GM19468 (cell line): Measurements from ENCODE around the gene ASIC2.

ENCODE experiments used
- ATAC-seq: cut with Tn5 transposase; IDR thresholded peaks from one replicate; pipeline ENCODE4 v1.9.1; 2021; ENCODE audit warnings: mild to moderate bottlenecking, moderate library complexity, moderate number of reproducible peaks; ENCODE audit not compliant: unreplicated experiment; ENCODE audit errors: extremely low read depth

ASIC2 gene

DNA sequence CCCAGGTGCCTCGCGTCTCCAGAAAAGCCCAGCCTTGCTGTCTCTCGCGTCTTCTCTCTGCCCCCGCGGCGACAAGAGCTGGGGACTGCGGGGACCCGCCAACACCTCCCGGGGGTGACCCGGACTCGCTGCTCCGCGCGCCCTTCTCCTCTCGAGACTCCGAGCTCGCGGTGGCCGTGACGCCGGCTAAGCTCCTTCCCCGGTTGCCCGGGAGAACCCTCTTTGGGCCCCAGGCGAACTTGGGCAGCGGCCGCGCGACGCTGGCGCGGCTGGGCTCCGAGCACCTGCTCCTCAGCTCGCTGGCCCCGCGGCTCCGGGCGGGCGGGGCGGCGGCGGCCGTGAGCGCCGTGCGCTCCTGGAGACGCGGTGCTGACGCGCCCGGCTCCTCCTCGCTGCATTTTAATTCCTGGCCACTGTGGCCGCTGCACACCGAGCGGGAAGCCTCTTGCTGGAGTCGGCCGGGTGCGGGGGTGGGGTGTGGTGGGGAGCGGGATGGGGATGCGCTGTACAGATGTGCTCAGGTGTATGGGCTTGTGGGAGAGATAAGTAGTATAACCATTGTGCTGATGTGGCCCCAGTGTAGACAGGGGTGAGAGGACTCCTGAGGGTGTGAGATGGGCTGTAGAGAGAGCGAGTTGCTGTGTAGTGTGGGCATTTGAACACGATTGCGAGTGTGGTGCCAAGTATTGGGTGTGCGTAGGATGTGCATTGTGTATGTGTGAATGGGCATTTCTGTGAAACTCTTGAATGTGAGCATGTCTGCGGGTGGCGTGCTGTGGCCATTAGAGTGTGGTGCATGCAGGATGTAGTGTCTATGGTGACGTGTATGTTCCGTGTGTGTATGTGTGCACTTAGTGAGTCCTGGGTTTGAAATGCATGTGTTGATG, at the start of gene ASIC2:
TSS of gene ASIC2 (minus strand) at position 315 of the 887 bp plus-strand sequence.
- no peak for ATAC-seq

DNA sequence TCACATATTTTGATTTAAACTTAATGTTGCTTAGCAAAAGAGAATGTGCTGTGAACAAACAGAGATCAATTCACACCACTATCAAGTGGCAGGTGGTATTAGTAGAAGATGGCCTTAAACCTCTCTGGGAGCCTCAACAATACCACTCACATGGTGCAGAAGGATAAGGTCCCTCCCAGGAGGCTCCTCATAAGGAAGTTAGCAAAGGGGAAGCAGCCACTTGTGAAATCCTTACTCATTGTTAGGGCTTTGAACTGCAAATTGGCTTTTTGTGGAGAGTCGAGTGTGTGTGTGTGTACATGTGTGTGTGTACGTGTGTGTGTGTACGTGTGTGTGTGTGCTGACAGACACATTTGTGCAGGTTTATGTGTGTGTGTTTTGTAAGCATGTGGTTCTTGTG, 48.9 kb upstream of the ASIC2 start:
- ATAC-seq, result no peak

DNA sequence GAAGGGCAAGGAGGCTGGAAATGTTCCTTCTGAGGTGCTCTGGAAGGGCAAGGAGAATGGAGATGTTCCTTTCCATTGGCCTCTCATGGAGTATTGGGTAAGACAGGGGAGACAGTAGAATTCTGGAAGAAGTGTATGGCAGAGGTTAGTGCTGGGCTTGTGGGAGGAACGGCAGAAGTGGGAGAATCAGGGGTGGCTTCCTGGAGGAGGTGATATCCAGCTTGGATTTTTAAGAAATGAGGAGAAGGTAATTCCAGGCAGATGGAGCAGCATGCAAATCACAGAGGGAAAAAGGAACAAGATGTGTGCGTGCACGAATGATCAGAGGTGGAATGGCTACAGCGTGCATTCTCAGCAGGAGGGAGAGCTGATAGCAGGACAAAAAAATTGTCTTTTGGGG, 45.1 kb upstream of the ASIC2 start:
- no peak for ATAC-seq

DNA sequence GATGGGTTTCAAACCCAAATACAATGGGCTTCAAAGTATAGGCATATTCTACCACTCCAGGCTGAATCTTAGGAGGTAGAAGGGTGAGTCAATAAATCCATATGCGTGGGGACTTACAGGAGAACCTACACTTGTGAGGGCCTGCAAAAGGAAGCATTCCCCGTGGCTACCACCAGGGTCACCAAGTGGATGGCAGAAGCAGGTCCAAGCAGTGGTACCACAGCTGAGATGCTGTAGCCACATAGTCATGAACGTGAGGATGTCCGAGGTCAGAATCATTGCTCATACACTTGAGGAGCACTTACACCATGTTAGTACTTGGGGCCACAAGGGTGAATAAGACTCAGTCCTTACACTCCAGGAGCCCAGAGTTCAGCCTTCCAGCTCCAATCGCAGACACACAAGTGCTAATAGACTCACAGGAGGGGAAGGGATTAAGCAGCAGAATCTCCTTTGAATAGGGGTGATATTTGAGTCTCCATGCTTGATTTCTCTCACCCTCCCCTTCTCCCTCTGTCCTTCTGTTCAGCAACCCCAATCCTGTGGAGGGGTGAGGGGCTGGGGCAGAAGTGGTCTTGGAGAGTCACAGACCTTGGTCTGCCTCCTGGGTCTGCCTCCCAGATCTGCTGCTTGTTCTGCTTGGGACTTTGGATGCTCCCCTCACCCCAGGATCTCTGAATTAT, 42.5 kb upstream of the ASIC2 start:
- ATAC-seq, result no peak

DNA sequence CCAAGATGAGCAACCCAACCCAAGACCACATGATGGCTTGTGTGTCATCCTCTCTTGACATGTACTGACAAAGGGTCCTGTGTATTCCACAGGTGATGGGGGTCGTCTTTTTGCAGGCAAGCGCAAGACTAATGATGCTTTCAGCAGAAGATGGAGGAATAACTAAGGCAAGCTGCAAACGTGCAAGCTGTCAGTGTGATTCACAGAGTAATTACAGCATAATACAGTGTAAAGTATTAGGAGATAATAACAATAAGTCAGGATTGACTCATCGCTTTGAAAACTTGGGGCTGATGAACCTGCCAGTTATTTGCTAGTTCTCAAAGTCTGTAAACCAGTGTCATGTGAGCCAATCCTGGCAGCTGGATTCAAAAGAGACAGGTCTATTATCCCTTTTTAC, 41.6 kb upstream of the ASIC2 start:
- ATAC-seq, result no peak

DNA sequence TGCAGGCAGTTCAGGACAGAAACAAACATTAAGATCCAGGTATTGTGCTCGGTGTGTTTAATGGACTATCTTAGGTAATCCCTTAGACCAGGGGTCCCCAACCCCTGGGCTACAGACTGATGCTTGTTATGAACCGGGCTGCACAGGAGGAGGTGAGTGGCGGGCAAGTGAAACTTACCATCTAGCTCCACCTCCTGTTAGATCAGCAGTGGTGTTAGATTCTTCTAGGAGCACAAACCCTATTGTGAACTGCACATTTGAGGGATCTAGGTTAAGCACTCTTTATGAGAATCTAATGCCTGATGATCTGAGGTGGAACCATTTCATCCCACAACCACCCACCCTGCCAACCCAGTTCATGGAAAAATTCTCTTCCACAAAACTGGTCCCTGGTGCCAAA, 37.8 kb upstream of the ASIC2 start:
- ATAC-seq, result no peak

DNA sequence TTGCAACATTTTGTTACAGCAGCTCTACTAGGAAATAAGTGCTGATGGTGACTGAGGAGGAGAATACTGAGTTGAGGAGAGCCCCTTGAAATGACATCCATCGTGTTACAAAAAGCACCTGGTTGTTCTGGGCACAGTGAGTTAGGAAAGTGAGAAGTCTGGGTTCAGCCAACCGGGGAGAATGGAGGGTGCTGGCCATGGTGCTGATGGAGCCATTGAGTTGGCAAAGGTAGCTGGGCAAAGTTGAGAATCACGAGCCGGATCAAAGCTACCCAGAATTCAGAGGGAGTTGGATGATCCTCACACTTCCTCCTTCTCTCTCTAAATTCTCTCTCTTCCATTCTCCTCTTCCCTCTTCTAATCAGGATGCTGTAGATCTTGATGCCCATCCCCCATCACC, 35.0 kb upstream of the ASIC2 start:
- no peak for ATAC-seq

DNA sequence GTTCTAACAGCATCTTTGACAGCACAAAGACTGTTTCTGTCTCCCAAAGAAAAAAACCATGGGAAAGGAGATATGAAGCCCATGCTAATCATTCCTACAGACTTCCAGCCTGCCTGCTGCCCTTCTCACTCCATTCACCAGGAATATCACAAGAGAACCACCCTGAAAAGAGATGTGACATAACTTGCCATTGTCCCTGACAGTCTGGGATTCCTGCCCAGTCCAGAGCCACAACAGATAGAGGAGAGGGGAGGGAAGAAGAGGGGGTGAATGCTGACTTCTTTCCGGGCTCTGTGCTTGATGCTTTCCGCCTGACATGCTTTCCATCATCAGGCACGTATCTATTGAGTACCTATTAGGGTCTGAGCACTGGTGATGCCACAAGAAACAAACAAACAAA, 31.6 kb upstream of the ASIC2 start:
- ATAC-seq, result no peak

DNA sequence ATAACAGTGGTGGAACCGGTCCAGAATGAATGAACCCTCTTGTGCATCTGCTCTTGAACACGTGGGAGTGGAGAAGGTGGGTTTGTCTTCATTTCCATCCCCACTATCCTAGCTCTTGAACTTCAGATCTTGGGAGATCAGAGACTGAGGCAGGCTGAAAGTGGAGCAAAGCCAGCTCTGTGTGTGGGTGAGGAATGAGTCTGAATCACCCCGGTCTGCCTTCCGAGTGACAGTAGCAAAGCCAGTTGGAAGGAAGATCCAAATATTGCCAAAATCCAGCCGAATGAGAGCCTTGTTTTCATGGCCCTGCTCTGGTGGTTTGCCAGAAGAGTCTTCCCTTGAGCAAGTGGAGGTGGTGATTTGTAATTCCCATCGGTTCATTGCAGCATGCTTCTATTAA, 29.0 kb upstream of the ASIC2 start:
- no peak for ATAC-seq

DNA sequence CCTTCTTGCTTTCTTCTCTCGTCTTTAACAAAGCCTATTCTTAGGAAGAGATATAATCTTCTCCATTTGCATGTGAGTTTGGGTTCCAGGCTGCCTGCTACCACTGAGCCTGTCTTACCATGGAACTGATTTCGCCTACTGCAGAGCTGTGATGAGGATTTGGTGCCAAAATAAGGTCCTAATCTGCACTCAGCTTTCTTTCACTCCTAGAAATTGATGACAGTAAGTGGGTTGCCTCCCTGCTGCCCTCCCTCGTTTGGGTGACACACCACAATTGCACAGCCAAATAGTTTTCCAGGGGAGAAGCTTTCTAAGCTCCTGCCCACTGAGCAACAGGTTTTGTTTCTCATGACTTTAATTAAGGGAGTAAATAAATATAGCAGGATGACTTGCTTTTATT, 25.1 kb upstream of the ASIC2 start:
- ATAC-seq, result no peak

DNA sequence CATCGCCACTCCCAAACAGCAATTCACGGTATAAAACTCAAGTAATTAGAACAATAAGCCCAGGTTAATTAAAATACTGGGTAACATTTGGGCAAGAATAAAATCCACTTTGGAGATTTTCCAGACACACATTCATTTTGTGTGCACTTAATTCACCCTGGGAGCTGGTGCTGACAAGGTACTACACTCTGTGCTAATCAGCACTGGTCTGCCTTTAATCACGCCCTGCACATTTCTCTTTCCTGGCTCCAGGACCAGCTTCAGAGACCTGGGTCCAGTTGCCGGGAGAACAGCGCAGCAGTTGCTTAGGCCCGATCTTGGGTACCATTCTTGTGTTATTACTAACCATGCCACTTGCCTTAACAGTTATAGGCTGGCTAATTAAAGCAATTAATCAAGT, 23.7 kb upstream of the ASIC2 start:
- no peak for ATAC-seq

DNA sequence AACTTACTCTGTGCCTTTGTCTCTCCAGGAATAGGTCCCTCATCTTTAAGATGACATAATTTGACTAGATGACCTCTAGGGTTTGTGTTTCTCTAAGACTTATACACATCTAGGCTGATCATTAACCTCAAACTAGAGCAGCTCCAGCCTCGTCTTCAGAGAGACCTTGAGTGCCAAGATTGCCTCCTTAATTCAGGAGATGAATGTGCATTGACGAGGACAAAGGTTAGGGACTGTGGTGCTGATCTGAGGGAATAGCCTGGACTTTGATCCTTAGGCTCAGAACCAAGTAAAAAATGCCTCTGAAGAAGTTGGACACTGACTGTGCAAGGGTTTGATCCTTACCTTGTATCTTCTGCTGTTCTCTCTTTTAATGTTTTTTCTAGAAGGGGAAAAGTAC, 17.2 kb upstream of the ASIC2 start:
- ATAC-seq, result no peak

DNA sequence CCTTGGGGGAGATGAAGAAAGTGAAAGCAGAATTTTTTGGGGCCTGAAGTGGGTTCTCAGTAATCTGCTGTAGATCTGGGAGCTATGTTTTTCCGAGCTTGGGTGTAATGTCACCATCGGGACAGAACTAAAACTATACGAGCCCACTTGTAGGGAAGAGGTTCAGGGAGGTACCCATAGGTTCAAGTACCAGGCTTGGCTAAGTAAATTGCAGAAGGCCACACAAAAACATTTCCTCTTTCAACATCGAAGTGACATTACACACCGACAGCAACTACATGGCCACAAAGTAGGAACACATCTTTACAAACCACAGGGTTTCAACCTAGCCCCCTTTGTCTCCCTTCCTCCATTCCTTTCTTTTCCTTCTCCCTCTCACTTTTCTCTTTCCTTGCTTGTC, 10.2 kb upstream of the ASIC2 start:
- no peak for ATAC-seq

DNA sequence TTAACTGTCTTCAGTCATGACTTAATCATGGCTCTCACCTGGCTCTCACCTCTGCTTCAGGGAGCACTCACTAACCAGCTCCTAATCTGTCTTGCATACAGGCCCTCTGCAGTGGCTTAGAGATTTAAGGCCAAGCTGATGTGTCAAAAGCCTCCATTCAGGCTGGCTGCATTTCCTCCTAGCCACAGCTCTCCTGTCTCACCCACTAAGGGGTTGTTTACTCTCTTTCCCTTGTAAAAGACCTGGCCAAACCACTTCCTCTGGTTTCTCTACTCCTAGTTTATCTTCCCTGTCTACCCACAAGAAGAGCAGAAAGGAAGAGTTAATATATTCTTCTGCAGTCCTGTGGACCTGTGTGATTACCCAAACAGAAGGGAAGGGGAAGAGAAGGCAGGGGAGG, 9.3 kb upstream of the ASIC2 start:
- ATAC-seq, result no peak

DNA sequence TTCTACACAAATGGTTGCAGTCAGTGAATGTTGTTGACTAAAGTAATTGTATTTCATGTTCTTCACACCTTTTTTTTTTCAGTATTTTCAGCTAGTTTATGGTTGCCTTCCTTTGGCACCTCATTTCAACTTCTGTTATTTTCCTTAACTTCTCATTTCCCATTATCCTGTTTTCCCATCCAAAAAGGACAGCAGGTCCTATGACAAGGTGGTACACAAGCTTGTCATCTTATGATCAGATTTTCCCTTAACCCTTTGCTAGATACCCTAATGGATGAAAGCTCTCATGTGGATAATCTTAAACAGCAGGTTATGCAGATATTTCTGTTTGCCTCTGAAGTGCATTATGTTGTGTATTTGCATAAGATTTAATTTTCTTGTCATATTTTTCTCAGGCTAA, 7.1 kb upstream of the ASIC2 start:
- ATAC-seq, result no peak

DNA sequence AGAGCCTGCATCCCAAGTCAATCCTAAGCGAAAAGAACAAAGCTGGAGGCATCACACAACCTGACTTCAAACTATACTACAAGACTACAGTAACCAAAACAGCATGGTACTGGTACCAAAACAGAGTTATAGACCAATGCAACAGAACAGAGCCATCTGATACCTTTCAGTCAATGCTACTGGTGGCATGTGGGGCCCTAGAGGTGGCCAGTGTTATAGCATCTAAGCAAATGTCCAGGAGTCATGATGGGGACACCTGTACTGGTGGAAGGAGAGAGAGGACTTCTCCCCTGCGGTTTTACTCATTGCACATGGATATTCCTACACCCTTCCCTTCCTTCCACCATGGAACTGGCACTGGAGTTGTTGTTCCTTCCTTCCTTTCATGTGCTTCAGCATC, 6.0 kb upstream of the ASIC2 start:
- no peak for ATAC-seq

DNA sequence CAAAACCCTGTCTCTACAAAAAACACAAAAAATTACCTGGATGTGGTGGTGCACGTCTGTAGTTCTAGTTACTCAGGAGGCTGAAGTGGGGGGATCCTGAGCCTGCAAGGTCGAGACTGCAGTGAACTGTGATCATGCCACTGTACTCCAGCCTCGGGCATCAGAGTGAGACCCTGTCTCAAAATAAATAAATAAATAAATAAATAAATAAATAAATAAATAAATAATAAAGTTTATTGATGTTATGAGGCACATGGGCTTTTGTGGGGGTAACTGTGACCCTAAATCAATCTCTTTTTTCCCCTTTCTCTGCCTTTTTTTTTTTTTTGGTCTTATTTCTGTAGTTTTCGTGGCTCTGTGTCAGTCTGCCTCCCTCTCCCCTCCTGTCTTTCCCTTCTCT, 4.5 kb upstream of the ASIC2 start:
- no peak for ATAC-seq

DNA sequence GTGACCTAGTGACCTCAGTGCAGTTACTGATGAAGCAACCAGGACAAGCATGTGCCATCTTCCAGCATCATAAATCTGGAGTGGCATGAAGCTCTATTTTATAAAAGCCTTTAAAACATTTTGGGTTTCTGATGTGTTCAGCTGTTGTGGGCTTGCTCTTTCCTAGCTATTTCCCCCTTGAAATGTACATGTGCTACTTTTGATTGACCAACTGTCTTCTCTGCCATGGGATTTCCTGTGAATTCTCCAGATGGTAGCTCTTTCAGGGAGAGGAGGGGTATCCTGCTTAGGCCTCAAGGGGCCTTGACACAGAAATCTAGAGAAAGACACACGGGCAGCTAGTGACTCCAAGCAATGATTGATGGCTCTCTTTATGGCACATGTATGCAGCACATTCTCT, 1.9 kb upstream of the ASIC2 start:
- no peak for ATAC-seq

DNA sequence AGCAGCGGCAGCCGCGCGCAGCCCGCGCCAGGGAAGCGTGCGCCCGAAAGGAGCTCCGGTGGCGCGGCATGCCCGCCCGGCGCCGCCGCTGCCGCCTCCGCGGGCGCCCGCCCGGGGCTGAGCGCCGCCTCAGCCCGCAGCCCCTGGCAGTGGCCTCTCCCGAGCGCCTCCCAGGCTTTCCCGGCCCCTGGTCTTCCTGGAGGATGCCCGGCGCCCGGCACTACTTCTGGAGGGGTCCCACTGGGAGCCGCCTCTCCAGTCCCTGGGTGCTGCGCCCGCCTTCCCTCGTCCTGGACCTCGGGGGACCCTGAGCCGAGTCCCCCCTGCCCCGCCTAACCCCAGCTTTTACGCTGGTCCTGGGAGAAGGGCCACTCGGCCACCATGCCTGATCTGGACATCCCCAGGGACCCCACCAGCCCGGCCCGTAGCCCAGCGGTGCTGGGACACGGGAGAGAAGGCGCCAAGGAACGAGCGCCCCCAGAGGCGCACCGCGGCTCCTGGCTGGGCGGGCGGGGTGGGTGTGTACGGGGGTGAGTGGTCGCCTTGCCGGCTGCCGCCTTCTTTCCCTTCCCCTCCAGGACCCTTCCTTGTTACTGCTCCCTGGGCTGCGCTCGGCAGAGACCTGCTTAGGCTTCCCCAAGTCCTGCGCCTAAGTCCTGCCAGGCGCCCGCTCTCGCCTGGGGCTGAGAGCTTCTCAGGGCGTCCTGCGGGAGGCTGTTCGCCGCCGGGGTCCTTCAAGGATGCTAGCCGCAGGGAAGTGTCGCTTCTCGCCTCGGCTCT, 704 bp downstream of the ASIC2 start:
- ATAC-seq, result no peak

DNA sequence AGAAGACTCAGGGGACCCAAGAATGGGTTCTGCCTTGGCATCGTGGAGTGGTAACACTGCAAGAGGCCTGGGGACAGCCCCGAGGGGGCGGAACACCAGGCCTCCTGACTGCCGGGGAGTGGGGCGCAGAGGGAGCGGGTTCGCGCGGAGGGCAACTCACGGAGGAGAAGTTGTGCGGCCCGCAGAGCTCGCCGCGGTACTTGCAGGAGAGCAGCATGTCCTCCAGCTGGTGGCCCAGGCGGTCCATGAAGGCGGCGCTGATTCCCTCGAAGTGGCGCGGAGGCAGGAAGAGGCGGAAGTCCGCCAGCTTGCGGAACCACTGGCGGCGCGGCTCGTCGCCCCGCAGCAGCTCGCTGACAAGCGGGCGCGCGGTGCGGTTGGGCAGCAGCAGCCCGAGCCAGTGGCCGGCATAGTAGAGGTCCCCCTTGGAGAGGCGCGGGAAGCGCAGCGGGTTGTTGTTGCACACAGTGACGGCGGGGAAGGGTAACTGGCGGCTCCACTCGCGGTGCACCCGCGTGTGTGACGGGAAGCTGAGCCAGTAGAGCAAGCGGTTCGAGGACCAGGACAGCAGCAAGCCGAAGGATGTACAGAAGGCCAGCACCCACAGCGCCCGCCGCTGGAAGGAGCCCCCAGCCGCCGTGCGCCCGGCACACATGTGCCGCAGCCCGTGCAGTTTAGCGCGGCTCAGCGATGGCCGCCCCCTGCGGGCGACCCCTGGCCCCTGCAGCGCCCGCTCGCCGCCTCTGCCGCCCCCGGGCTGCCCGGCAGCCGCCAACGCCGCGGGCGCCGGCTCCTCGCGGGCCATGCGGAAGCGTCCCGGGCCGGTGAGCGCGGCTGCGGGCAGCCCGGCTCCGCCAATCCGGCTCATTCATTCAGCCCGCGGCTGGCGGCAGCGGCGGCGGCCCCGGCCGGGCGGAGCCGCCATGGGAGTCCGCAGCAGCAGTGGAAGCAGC, 1.6 kb downstream of the ASIC2 start:
- no peak for ATAC-seq
